NCI-H69 (cell line): ENCODE measurements around the gene DHX16.
"Not testable (repeated sequence)": the region's sequence is repeated elsewhere in the genome, so short reads cannot be mapped to it uniquely, and the experiment has no call there.

Experiments used
- DNase-seq: peaks from one replicate; lab custom pipeline; 2025; lab: John Stamatoyannopoulos, UW

Gene DHX16

DNA sequence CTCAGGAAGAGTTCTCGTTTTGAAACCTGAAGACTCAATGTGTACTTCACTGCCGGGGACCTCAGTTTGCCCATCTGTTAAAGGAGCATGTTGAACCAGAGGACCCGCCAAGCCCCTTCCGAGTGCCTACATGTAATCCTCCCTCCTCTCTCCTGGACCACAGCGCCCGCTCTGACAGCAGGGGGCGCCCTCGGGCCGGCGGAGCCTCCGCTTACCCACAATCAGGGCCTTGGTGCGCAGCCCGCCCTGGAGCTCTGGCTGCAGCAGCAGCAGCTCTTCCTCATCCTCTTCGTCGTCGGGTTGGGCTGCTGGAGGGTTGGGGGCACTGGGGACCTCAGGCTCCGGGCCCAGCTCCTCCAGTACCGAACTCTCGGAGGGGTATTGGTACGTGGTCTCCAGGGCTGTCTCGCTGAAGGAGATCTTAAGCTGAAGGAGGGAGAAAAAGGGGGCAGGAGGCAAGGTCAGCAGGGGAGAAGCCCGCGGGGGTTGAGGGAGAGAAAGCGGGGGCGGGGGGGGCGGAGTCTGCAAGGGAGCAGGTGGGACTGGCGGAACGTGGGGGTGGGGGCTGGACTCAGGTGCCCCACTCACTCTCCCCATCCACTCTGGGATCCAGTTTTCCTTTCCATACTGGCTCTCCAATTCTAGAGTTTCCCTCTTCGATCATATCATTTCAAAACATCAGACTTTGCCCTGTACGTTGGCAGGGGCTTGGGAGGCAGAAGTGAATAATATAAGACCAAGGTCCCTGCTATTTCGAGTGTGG, 6.3 kb upstream of the DHX16 start:
- DNase-seq = peak; percentile 79

DNA sequence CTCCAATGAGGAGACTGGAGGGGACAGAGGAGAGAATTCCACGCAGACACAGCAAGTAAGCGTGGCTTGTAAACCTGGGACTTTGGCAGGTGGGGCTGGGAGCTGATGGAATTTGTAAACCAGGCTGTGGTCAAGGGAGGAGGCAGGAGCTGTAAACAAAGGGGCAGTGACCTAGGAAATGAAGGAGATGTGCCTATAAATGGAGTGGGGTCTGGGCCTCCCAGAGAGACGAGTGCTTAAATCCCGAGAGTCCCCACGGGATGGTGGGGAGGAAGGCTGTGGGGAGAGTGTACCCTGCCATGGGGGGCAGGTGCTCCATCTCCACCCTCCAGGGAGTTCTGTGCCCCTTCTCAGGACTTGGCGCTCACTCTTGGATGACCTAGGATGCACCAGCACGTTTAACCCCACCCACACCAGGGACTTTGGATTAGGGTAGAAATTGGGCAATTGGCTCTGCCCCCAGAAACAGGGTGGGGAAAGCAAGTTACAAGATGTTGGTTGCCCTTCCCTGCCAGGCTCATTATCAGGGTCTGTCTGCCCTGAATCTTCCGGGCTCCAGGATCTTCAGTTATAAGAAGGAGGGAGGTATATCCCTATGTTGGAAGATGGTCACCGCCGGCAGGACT, 4.0 kb upstream of the DHX16 start:
- no peak for DNase-seq

DNA sequence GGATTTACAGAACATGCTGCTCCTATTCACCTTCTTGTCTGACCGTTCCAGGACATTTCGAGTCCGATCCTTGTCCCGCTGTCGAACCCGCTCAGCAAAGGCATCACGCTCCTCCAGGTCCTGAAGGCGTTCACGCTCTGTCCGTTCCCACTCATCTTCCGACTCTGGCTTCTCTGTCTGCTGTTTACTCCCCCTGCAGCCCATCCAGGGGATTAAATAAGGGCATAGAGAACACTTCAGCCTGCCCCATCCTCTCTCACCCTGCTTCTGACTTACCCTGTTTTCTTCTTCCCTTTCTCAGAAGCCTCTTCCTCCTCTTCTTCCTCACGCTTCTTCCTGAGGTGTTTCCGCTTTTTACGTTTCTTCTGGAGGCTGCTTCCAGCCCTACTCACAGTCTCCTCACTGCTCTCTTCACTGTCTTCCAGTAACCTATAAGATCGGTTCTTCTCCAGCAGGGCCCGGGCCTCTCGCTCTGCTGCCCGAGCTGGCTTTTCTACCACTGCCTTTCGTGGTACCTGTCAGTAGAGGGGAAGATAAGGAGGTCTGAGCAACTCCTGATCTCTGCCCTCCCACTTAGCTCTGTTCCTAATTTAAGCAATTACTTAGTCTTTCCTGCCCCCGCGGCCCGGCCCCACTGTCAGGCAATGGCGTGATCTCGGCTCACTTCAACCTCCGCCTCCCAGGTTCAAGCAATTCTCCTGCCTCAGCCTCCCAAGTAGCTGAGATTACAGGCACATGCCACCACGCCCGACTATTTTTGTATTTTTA, 1.9 kb downstream of the DHX16 start:
- DNase-seq = no peak

DNA sequence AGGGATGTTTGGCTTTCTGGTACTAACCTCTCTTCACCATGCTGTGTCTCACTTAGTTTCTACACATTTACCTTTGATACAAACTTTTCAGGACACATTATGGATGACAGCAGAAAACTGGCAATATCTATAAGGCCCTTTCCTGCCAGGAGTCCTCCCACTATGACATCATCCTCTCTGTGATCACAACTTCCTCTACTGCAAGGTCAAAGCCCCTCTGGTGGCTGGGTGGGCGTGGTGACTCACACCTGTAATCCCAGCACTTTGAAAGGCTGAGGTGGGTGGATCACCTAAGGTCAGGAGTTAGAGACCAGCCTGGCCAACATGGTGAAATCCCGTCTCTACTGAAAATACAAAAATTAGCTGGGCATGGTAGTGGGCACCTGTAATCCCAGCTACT, 6.5 kb downstream of the DHX16 start:
- DNase-seq = not testable (repeated sequence)

DNA sequence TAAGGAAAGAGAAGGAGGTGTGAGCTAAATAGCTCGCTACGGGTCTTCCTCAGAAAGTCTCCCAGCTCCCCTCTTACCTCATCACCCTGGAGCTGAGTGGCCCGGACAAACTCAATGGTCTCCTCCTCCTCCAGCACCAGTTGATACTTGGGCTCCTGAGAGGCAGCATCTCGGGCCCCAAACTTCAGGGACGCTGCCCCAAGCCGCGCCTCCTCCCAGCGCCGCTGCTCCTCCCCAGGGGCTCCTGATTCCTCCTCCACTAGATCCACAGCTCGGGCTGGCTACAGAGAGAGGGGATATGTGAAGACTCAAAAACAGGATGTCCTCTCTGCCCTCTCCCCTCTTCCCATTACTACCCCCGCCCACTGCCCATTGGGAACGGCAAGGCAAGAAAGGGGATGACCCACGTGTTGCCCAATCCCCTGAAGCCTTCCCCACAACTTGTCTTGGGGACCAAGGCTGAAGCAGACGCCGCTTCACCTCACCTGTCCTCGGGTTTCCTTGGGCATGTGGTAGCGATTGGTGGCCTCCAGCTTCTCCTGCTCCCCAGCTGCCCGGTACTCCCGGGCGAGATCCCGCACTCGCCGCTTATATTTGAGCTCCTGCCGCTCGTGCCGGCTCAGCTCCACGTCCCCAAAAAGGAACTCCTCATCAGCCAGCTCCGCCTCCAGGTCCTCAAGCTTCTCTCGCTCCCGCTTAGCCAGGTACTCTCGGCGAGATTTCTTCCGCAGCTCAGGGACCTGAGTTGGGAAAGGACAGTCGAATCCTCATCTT, 7.6 kb downstream of the DHX16 start:
- no peak for DNase-seq

DNA sequence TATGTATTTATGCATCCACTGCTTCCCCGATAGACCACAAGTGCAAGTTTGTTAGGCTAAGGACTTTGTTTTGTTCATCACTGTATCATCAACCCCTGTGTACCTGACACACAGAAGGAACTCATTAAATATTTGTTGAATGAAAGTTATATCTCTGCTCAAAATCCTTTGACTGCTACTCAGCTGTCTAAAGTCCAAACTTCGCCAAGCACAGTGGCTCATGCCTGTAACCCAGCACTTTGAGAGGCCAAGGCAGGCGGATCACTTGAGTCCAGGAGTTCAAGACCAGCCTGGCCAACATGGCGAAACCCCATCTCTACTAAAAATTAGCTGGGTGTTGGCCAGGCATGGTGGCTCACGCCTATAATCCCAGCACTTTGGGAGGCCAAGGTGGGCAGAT, 14.9 kb downstream of the DHX16 start:
- not testable (repeated sequence) for DNase-seq

DNA sequence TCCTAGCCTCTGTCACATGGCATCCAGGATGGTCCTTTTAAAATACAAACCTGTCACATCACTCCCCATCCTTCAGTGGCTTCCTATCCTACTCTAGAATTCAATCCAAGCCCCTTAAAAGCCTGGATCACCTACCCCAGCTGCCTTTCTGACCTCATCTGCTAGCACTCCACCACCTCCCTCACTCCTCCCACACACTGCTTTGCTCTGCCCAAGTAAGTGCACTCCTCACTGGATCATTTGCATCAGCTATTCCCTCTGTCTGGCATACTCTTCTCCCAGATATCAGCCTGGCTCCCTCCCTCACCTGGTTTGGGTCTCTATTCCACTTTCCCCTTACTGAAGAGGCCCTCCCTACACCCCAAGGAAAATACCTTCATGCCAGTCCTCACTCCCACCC, 15.4 kb downstream of the DHX16 start:
- DNase-seq = no peak

DNA sequence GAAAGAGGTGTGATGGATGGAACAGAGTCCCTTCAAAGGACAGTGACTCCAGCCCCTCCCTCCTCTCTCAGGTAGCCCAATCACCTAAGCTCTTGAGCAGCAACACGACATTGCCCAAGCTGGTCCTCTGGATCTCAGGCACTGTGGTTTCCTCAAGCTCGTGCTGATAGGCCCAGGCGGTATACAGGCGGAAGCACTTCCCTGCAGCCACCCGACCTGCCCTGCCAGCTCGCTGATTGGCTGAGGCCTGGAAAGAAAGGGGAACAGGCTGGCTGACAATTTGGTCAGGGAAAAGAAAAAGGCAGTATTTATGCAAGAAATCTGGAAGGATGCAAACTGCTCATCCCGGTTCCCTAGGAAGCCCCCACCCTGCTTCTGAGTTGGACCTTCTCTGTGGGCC, 16.3 kb downstream of the DHX16 start:
- DNase-seq = no peak

DNA sequence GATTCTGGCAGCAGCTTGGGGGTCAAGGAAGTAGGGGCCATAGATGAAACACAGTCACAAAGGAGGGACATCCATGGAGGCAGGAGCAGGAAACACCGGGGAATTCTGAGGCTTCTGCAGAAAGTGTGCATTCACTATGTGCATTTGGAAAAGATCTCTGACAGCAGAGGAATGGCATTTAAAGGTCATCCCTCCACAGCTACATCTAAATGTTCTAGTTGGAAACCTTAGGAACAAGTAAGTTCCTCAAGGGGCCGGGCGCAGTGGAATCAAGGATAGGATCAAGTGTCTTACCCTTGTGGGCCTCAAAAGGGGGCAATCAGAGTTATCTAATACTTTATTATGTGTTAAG, 17.1 kb downstream of the DHX16 start:
- DNase-seq = no peak

DNA sequence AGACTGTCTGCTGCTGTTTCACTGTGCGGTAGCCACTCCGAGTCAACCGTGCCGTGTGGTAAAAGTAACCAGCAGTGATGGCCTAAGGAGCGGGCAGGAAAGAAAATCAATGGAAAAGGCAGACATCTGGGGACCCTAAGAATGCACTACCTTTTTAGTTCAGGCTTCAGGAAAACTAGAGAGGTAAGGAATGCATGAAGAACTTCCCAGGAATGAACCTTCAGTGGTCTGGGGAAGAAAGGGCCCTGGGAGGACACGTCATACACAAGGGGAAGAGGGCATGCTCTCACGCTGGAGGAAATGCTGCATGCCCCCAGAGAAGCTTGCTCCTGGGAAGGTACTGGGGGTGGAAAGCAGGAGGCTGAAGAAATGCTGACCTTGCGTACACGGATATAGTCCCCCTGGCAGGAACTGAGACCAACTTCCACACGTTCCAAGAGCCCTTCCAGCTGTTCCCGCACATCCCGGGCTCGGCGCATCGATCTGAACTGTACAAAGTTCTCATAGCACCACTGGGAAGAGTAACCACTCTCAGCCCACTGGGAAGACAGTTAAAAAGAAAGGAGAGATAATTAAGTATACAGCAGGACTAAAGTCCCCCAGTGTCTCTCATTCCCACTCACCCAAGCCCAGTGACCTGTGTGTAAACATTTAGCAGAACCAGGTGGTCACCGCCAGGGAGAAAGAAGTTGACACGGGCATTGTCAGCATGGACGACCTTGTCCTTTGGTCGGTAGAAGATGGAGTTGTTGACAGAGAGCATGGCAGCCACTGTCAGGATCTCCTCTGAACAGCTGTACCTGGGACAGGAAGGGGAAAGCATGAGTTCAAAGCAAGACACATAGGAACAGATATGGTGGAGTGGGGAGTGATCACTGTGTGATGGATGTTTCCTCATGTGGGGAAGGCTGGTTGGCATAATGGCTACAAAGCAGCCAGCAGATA, 17.7 kb downstream of the DHX16 start:
- no peak for DNase-seq

DNA sequence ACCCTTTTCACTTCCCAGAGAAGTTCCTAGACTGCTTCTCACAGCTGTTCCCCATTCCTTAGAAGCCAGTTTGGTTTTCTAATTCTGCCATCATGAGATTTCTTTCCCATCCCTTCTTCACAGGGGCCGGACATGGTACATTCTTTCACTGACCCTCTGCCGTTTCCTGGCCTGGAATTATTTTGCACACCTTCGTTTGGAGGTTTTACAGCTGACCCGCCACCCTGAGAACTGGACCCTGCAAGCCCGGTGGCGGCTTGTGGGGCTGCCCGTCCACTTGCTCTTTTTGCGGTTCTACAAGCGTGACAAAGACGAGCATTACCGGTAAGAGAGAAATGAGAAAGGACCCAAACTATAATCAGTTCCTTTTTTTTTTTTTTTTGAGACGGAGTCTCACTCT, 21.7 kb downstream of the DHX16 start:
- DNase-seq = no peak

DNA sequence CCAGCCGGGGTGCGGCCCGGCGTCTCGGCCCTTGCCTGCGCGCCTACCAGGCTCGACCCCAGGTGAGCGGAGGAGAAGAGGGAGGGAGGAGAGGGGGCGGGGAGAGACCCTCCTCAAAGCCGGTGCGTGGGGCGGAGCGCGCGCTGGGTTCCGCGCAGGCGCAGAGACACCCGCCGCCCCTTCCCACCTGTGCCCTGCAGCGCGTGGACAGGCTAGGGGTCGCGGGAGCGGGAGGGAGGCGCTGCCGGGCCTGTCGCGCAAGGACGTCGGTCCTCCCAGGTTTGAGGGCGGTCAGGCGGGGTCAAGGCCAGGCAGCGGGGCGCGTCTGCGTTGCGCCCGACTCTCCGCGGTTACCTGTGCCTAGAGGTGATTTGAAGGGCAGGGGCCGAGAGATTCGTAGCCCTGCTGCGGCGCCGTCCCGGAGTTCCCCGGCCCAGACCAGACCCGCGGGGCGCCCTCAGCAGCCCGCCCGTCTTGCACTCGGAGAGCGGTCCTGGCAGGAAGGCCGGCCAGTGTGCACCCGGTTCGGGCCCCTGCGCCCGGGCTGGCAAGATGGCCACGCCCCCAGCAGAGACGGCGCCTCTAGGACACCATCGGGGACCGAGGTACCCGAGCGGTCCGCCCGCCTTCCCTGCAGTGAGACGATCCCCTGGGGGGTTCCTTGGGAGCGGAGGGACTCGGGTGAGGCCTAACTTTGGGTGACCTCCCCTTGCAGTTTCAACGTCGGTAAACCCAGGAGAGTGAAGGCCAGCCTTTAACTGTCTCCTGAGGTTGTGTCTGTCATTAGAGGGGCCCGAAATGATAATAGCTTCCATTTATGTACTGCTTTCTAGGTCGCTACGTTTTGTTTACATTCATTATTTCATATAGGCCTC, 25.3 kb downstream of the DHX16 start:
- peak; percentile 96 for DNase-seq

DNA sequence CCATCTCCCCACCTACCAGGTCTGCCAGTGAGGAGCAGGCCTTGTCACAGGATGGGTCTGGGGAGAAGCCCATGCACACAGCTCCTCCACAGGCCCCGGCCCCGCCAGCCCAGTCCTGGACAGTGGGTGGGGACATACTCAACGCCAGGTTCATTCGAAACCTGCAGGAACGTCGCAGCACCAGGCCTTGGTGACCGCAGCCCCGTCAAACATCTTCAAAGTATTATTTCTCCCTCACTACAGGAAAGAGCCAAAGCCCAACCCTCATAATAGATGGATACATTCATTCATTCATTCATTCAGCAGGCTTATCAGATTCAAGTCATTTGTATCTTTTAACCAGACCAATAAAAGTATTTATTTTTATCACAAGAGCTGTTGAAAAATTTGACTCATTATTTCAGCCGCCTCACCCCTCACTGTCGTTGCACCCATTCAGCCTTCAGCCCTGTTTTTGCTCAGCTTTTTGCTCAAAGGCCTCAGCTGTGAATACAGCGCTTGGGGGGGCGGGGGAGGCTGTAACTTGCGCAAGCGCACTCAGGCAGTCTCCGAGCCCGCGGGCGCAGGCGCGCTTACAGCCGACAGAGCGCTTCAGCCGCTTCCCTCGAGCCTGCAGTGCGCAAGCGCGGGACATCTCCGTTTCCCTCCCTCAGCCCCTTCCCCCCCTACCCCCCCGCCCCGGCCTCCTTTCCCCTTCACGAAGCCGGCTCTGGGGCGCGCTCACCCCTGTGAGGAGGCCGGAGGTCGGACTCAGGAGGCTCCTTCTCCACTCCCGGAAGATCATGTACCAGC, 26.2 kb downstream of the DHX16 start, which contains the start of gene C6orf136:
TSS of gene C6orf136 (plus strand) at position 684 of the 792 bp plus-strand sequence. CDS start at position 783, 99 bp downstream.
- peak; percentile 97 for DNase-seq

DNA sequence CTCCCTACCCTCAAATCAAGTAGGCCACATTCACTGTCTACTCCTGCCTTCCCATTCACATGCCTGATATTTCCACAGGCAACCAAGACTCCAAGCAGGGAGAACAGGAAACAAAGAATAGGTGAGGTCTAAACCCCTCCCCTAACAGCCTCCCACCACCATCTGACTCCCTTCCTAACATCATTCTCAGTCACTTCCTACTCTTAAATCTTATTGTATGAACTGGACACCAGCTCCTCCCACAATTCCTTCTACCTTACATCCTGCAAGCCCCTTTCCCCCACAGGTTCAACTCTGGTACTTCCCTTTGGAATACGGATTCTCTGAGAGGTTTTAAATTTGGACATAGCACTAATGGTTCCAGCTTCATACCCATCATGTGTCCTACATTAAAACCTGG, 26.8 kb downstream of the DHX16 start:
- DNase-seq = peak; percentile 22

DNA sequence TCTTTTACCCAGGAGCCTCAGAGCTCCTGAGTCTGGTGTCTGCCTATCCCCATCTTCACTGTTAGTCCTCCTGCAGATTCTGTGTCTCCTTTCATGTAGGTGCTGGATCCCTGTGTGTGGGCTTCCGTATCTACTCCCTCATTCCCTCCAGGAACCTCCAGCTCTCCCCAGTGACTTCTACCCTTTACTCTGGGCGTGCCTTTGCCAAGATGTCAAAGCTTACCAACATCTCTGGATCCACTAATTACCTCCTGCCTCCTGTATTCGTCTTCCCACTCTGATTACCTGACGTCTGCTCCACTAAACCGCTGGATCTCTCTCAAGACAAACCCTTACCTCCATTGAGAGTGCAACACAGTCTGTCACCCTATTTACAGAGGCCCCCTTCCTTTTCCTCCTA, 28.0 kb downstream of the DHX16 start:
- no peak for DNase-seq

DNA sequence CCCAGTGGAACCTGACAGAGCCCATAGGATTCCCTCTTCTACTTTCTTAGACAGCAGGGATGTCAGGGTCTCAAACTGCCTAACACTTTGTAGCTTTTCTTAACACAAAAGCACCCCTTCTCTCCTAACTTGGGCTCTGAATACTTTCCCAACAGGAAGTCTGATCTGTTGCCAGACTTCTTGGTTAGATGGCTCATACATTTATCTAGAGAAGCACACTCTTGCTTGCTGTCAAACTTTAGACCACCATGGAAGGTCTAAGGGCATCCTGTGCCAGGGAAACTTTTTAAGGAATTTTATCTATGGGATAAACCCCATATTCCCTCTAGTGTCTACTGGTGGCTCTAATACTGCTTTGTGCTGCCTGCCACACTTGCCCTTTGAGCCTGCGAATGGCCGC, 29.1 kb downstream of the DHX16 start:
- DNase-seq = no peak

DNA sequence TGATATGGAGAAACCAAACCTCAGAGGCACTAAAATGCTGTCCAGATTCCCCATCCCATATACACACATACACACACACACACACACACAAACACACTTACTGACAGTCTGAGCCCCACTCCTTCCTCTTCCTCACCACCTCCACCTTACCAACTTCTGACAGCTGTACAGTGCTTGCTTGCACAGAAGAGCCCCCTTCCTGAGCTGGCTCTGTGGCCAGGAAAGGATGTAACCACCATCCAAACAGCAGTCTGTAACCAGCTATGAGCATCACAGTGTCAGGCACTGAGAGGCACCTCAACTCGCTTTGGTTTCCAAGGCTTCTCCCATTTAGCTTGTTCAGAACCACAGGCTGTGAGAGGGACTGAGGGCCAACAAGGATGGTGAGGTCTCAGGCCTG, 31.8 kb downstream of the DHX16 start:
- DNase-seq = no peak

DNA sequence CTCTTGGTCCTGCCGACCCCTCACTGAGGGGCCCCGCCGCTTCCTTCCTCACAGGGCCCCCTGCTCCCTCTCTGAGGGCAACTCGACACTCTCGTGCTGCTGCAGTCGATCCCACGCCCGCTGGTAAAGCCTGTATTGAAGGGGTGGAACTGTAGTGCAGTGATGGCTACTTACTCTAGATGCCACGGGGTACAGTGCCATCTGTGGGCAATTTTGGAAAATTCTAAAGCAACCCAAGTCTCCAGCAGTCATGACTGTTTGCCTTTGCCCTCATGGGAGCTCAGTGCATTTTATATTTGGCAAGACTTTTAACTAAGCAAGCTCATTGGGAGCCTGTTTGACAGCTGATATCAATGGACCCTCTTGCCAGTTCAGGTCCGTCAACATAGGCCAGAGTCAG, 32.3 kb downstream of the DHX16 start:
- peak; percentile 27 for DNase-seq

DNA sequence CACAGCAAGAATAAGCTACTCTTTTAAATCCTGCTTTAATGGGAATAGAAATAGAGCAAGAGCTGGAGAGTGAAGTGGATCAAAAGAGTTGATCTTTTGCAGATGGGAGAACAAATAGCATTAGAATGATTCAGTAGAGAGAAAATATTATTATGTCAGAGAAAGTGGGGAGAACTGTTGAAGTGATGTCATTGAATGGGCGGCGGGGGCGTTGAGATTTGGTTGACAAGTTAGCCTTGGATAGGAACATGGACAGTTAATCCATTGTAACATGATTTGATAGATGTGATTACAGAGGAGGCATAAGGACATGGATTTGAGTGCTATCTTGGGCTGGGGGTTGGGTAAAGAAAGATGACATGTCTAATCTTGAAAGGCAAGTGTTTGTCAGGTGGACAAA, 37.0 kb downstream of the DHX16 start:
- DNase-seq = no peak
